AML-193 (cell line): ENCODE data around the gene TMC2.

ENCODE experiments used
- DNase-seq, 2 experiments: peaks; one replicate each; lab custom pipeline; 2025; lab: John Stamatoyannopoulos, UW

Gene TMC2

DNA sequence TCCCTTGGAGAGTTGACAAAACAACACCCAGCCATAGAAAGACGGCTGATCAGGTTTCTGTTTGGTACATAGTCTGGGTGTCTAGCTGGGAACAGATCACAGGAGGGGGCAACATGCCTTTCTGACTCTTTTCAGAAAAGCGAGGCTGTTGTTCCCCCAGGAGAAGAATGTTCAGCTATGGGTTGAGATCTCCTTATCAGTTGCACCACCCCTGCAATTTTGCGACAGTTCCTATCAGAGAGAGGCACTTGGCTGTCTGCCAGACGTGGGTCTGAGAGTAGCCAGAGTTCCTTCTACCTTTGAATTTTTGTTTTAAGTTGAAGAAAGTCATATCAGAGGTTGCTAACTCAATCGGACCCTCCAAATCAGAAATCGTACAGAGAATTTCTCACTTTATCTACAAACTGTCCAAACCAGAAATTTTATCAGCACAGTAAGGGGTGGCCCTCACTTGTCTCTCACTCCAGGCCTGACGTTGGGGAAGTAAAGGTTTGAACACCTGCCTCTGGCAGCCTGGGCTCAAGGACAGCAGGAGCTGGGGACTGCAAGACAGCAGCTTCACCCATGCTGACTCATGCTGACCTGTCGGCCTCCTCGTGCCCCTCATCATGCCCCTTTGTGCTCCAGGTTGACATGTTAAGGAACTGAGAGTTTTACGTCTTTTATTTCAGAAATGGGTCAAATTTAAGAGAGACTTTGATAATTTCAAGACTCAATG lies 42.3 kb downstream of the TMC2 start:
- DNase-seq: no peak

DNA sequence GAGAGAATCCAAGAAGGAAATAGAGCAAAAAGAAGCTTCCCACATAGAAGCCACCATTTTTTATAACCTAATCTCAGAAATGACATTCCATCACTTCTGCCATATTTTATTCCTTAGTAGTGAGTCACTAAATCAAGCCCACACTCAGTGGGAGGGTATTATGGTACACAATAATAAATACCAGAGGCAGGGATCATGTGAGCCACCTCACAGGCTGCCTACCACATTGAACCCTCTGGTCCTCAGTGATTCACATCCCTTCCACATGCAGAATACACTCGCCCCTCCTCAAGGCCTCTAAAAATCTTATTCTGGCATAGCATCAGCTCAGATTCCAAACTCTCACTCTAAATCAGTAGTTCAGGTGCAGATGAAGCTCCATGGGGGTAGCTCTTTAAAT lies 49.4 kb downstream of the TMC2 start:
- DNase-seq: no peak

DNA sequence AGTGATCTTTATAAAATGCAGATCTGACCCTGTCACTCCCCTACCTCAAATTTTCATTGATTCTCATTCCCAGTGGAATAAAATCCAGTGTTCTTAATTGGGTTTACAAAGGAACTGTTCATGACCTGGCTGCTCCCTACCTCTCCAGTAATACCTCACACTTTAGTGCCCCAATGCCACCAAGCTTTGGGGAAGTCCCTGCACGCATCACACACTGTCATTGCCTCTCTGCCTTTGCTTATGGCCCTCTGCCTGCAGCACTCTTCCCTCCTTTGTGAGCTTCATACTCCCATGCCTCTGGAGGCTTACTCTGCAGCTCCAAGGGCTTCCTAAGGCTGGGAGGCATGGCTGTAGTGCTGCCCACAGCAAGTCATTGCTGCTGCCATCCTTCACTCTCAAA lies 57.4 kb downstream of the TMC2 start:
- no peak for DNase-seq

DNA sequence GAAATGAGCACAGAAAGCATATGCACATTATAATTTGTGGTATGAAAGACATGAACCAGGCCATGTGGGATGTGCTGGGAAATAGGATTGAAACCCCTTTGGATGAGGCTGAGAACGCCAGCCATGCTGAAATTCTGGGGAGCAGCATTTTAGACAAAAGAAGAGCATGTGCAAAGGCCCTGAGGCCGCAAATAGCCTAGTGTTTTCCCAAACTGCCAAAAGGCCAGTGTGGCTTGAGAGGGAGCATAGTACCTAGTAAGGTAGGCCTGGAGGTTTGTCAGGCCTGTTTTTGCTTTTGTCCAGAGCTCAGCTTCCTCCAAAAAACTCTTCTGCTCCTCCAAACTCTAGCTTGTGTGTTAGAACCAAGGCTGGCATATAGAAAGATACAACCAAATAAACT lies 58.7 kb downstream of the TMC2 start:
- no peak for DNase-seq

DNA sequence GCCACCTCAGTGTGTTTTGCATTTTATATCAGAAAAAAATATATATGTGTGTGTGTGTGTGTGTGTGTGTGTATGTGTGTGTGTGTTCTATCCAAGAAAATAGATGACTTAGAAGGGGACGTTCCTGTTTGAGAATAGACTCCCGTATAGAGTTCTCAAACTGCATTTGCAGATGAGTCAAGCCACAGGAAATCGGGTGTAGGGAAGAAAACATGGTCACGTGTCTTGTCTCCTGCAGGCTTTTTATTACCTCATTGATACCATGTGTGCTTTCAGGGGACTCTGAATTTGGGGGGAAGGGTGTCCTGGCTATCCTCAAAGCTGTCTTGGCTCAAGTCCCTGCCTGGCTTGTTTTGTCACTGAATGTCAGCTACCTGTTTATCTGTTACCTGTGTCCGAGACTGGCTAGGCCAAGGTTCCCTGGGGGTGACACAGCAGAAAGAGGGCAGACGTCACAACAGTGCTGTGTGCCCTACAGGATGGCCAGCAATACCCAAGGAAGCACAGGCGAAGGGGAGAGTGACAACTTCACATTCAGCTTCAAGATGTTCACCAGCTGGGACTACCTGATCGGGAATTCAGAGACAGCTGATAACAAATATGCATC lies 60.4 kb downstream of the TMC2 start:
- DNase-seq: no peak

DNA sequence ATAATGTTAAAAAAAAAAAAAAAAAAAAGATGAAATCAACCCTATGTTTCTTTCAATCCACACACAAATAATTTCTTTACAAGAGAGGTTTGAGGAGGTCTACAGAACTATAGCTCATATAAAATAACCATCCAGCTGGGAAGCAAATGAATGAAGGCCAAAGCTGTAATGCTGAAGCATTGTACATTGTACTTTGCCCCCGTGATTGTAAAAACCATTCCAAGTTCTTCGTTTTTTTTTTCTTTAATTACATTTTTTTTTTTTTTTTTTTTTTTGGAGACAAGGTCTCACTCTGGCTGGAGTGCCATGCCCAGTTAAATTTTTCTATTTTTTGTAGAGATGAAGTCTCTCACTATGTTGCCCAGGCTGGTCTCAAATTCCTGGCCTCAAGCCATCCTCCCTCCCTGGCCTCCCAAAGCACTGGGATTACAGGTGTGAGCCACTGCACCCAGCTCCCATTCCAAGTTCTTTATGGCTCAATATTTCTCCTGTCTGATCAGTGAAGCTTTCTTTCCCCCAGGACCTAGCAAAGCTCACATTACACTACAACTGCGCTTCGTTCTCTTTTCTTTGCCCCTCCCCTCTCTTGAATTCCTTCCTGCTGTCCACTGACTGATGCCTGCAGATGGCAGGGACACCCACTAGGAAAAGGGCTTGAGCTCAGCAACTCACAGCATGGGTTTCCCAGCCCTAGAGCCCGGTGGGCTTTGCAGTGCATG lies 63.1 kb downstream of the TMC2 start:
- DNase-seq: no peak

DNA sequence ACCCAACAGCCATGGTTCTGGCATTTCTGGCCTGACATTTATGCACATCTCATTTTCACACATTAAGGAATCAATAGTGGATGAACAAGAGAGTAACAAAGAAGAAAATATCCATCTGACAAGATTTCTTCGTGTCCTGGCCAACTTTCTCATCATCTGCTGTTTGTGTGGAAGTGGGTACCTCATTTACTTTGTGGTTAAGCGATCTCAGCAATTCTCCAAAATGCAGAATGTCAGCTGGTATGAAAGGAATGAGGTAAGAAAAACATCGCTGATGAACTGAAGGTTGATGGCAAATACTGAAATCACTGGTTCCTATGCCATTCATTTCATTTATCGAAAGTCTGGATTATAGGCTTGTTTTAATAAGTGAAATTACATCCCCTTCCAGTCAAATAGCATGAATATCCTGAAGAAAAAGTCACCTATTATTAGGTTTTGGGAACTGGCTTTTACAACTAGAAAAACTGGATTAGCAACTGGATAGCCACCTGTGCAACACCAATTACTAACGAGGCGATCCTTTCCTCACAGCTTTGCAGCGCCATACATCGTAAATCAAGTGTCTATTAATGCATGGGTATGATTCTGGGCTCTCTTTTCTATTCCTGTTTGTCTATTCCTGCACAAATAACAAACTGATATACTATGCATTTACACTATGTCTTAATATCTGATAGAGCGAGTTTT lies 65.8 kb downstream of the TMC2 start:
- DNase-seq: no peak

DNA sequence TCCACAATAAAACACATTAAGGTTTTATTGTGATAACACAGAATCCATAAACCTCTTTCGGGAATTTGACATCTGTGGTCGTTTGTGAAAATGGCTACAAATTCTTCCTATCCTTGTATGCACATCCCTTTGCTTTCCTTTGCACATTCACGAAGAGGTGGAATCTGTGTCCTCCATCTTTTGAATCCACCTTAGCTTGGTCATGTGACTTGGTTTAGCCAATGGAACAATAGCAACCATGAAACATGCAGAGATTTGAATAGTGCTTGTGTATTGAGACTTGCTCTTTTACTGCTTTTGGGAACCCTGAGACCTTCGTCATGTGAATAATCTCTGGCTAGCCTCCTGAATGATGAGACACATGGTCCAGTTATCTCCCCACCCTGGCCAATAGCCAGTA lies 66.4 kb downstream of the TMC2 start:
- DNase-seq: no peak

DNA sequence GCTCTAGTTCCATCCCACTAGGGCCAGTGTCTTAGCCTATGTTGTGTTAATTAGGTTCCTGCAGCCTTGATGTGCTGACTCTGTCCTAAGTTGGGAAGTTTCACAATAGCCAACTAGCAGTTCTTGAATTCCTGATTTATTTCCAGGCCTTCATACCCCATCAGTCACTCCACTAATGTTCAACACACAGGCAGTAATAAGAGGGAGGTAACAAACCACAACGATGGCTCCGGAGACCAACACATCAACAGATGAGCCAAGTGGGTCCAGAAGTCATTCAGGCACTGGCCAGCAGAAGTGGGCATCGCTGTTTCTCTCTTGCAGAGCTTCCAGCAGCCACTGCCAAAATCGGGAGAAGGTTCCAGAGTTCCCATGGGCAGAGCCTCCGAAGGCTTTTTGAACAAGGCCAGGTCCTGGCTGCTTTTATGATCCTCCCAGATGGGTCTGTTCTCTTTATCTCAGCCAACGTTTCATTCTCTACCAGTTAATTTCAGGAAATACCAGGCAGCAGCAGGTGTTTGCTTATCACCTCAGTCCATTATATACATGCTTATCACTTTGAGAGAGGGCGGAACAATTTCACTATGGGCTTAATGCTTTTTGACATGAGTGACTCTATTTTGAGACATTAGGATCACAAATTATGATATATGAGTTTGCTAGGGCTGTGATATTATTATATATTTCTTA lies 67.6 kb downstream of the TMC2 start:
- no peak for DNase-seq

DNA sequence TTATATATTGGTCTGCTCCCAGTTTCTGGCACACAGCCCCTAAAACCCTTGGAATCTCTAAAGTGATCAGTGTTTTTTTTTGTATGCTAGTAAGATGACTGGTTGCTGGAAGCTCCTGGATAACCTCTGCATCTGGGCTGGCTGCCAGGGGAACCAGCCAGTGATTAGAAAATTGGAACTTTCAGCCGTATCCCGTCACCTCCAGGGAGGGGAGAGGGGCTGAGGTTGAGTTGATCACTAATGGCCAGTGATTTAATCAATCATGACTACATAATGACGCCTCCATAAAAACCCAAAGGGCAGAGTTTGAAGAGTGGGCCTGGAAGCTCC lies 68.1 kb downstream of the TMC2 start:
- no peak for DNase-seq

DNA sequence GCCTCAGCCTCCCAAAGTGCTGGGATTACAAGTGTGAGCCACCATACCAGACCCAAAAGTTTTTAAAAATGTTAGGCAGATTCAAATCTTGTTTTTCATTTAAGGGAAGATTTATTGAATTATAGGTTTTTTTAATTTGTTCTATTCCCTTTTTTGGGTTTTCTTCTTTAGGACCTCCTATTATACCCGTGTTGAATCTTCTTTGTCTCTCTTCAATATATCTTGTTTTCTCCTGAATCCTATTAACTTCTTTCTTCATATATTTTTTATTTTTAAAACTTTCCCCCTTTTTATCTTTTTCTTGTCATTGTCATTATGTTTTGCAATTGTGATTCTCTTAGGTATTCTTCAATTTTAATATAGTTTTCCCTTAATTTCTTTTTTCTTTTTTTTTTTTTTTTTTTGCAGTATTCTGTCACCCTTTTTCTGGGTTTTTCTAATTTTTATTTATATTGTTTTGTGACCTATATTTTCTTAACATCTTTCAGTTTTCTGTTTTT lies 70.2 kb downstream of the TMC2 start:
- DNase-seq: no peak

DNA sequence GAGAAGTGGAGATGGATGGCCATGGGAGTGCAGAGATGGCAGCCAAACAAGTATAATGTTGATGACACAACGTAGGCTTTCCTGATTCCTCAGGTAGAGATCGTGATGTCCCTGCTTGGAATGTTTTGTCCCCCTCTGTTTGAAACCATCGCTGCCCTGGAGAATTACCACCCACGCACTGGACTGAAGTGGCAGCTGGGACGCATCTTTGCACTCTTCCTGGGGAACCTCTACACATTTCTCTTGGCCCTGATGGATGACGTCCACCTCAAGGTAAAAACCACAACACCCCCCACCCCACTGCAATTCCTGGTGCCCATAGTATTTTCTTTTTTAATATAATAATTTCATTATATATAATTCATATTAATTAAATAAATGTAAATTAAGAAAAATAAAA lies 74.0 kb downstream of the TMC2 start:
- DNase-seq: no peak

DNA sequence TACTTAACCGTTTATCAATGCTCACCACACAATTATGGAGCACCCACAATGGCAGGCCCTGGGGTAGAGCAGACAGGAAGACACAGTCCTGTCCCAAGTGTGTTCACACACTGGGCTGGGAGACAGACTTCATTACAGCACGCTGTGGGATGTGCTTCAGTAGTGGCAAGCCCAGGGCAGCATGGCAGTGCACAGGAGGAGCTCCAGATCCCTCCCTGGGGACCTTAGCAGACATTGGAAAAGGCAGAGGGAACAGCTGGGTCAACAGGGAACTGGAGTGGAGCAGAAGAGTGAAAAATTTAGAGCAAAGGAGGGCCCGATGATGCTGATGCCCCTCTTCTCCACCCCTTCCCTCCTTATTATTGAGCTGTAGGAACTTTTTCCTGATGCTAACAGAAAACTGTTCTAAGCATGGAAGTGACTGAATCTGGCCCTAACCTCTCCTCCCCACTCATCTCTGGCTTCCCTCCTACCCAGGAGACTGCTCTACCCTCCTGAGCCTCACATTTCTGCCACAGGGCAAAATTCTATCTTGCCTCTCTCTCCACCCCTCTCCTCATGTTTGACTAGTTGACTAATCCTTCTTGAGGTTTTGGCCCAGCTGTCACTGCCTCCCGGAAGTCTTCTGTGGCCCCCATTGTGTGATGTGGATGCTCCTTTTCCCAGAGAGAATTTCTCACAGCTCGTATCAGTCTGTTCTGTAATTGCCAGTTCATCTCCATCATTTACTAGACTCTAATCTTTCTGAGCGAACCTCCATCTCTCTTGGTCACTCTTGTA lies 74.8 kb downstream of the TMC2 start:
- DNase-seq: no peak

DNA sequence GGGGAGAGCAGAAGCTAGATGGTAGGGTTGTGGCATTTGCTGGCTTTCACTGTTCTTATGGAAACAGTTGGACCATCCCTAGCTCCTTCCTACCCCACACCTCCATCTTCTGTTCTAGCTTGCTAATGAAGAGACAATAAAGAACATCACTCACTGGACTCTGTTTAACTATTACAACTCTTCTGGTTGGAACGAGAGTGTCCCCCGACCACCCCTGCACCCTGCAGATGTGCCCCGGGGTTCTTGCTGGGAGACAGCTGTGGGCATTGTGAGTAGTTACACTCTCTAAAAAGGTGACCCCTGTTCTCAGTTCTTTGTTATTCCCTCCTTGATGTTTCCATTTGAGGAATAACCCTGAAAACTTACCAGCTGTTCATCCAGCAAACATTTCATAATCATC lies 75.7 kb downstream of the TMC2 start:
- DNase-seq: no peak

DNA sequence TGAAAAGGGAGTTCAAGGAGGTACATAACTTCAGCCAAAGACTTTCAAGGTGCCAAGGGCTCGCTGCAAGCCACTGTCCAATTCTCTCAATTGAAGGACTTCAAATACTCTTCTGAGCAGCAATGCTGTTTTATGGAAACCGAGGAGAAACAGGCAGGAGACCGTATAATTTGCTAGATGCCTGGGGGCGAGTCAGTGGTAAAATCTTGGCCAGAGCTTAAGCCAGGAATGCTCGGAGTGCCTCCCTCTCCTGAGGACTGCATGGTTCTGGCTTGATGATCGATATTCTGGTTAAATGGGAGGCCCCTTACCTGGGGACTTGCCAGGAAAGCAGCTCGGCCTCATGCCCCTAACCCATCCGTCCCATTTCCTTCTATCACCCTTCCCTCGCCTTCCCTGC lies 80.3 kb downstream of the TMC2 start:
- DNase-seq: no peak

DNA sequence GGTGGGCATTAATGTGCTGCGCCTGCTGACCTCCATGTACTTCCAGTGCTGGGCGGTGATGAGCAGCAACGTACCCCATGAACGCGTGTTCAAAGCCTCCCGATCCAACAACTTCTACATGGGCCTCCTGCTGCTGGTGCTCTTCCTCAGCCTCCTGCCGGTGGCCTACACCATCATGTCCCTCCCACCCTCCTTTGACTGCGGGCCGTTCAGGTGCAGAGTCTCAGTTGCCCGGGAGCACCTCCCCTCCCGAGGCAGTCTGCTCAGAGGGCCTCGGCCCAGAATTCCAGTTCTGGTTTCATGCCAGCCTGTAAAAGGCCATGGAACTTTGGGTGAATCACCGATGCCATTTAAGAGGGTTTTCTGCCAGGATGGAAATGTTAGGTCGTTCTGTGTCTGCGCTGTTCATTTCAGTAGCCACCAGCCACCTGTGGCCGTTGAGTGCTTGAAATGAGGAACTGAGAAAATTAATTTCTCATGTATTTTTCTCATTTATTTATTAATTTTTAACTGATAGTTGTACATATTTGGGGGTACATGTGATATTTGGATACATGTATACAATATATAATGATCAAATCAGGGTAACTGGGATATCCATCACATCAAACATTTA lies 80.8 kb downstream of the TMC2 start:
- no peak for DNase-seq

DNA sequence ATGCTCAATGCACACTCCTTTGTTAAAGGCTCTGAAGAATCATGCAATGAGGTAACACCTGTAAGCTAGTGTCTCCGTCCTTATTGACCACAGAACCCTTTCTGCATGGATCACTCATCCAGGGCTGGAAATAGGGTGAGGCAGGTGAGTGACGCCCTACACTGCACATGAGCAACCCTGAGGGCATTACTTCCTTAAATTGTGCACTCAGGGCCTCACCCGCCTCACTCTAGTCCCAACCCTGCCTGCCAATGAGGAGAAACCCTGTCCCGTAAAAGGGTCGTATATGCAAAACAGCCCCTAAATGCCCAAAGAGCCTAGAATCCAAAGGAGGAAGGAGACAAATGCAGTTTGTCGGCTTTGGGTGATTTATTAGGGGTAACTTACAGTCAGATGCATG lies 82.4 kb downstream of the TMC2 start:
- no peak for DNase-seq

DNA sequence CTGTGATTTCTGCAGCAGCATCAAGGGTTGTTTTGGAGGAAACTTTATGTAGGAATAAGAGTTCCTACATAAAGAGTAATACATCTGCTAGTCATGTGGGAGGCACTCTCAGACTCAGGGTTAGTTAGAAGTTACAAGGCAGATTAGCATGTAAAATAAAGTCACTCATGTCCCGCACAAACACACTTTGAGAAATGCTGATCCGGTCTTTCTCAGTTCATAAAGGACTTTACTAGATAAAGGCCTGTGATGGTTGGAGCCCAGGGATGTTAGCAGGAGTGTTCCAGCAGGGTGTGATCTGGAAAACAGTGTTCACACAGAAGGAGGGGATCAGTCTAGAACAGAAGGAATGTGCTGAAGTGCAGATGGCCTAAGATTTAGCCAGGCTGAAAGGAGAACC lies 83.0 kb downstream of the TMC2 start:
- no peak for DNase-seq

DNA sequence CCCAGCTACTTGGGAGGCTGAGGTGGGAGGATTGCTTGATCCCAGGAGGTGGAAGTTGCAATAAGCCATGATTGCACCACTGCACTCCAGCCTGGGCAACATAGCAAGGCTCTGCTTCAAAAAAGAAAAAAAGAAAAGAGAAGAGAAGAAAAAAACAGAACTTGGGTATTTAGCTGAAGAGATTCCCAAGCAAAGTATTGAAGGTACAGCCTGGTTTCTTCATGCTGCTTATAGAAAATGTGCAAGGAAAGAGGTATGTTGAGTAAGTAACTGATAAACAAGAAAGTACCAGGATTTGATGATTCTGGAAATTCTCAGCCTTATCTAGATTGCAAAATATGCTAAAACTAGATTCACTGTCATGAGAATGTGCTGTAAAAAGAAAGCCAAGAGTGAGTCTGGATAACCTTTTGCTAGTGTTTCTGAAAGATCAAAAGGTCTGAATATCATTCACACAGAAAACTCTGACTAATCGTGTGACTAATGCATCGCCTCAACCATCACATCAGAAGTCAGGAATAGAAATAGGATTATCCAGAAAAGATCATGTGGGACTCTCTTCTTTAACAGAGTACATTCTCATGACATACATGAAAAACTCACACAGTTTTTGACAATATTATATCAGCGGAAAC lies 83.7 kb downstream of the TMC2 start:
- DNase-seq: no peak

DNA sequence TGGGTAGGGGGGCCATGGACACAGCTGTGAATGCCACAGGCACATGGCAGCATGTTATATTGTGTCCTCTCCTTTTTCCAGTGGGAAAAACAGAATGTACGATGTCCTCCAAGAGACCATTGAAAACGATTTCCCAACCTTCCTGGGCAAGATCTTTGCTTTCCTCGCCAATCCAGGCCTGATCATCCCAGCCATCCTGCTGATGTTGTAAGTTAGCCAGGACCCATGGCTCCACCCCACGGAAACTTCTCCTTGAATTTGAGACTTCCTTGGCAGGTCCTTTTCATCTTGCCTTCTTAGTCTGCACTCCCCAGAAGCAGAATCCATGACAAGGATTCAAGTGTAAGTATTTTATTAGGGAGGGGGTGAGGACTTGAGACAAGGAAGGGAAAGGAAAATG lies 87.8 kb downstream of the TMC2 start:
- no peak for DNase-seq

DNA sequence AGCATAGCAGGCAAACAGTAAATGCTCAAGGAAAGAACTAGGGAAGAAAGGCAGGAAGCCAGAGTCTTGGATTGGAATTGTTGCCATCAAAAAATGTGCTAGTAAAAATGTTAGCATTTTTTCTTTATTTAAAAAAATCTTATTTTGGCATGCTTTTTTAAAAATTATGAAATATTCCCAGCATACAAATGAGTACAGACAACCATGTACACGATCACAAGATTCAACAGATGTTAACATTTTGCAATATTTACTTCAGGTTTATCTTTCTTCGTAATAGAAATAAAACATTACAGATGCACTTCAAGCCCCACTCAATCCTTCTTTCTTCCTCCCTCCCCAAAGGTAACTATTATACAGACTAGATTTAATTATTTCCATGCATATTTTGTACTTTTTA lies 88.7 kb downstream of the TMC2 start:
- DNase-seq: no peak
